Measurements from ENCODE around the gene SPATA13. TPM values are rescaled to one million over a fixed set of nuclear protein-coding genes. Genes with fewer than 3 reads are reported as not detected.
"Not testable (repeated sequence)": the region's sequence is repeated elsewhere in the genome, so short reads cannot be mapped to it uniquely, and the experiment has no call there.

The SPATA13 gene
- total RNA-seq, 2 experiments from 2014 or later, result 55.4 to 59.2 TPM

- CTCF ChIA-PET, result no interaction called here
Observed at GRCh38 chr13:24348797-24349515, 188.4 kb downstream of the SPATA13 start.

GRCh38 chr13:24349778-24350664 lies 189.5 kb downstream of the SPATA13 start:
- H3K4me1 Mint-ChIP-seq; H3K27me3 Mint-ChIP-seq; H3K36me3 Mint-ChIP-seq (ENCODE audit: low read depth); POLR2A ChIA-PET; CTCF ChIA-PET; H3K9me3 Mint-ChIP-seq; H3K4me3 Mint-ChIP-seq; DNase-seq; H3K27ac Mint-ChIP-seq: not testable (repeated sequence)

More at GRCh38 chr13:24348797-24349515, 188.4 kb downstream of the SPATA13 start:
- POLR2A ChIA-PET, result no interaction called here
- no peak for DNase-seq
- H3K27ac Mint-ChIP-seq, result no peak overlapping the region
- peaks cover 9% of the 10 kb centered on the region for H3K27me3 Mint-ChIP-seq
- no peaks in the 10 kb centered on the region for H3K36me3 Mint-ChIP-seq (ENCODE audit: low read depth)
- no peak overlapping the region for H3K4me3 Mint-ChIP-seq
- H3K4me1 Mint-ChIP-seq, result no peaks in the 10 kb centered on the region
- no peaks in the 10 kb centered on the region for H3K9me3 Mint-ChIP-seq

GRCh38 chr13:24351423-24351822 lies 190.9 kb downstream of the SPATA13 start:
- ChIA-PET POLR2A (no interaction called here), CTCF (no interaction called here)
- no peak overlapping the region for H3K4me3 Mint-ChIP-seq
- no peaks in the 10 kb centered on the region for H3K9me3 Mint-ChIP-seq
- DNase-seq, result no peak
- H3K27me3 Mint-ChIP-seq, result no peaks in the 10 kb centered on the region
- no peak overlapping the region for H3K27ac Mint-ChIP-seq
- no peaks in the 10 kb centered on the region for H3K4me1 Mint-ChIP-seq
- no peaks in the 10 kb centered on the region for H3K36me3 Mint-ChIP-seq (ENCODE audit: low read depth)

DNA sequence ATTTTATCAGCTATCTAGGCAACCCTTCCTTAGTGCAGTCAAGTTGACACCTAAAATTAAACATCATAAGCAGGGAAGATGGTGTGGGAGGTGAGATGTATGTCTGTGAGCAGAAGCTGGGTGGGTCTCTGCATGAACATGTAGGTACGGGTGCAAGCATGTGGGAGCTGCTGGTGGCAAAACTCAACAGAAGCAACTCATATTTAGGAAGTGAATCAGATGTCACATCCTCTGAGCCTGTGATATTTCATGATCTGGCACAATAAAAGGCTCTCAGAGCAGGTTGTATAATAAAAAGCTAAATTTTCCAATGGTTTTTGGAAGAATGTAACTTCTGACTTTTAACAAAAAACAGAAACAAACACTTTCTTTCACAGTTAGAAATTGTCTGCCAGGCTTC lies 193.2 kb downstream of the SPATA13 start:
- POLR2A ChIA-PET, result no interaction called here
- no peaks in the 10 kb centered on the region for H3K9me3 Mint-ChIP-seq
- CTCF ChIA-PET, result no interaction called here
- DNase-seq, result no peak
- H3K27me3 Mint-ChIP-seq, result no peaks in the 10 kb centered on the region
- H3K27ac Mint-ChIP-seq, result no peak overlapping the region
- H3K4me1 Mint-ChIP-seq, result no peaks in the 10 kb centered on the region
- no peaks in the 10 kb centered on the region for H3K36me3 Mint-ChIP-seq (ENCODE audit: low read depth)
- no peak overlapping the region for H3K4me3 Mint-ChIP-seq

DNA sequence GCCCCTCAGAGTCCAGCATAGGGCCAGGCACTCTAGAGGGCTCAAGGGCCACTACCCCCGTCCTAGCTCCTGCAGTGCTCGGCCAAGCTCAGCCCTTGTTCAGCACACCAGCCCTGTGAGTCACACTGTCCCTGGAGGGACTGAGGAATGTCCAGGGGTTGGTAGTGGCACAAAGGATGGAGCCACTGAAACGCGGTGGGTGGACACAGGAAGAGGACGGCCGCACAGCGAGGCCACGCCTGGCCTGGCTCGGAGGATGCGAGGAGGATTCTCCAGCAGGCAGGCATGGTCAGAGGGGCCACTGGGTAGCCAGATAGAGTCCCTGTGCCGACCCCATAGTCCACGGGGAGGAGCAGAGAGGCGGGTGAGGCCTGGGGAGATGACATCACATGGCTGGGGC lies 194.6 kb downstream of the SPATA13 start:
- Mint-ChIP-seq H3K4me1 (no peaks in the 10 kb centered on the region), H3K27ac (no peak overlapping the region), H3K9me3 (no peaks in the 10 kb centered on the region), H3K27me3 (no peaks in the 10 kb centered on the region), H3K36me3 (ENCODE audit: low read depth) (no peaks in the 10 kb centered on the region), H3K4me3 (no peak overlapping the region)
- ChIA-PET CTCF (no interaction called here), POLR2A (no interaction called here)
- no peak for DNase-seq

GRCh38 chr13:24356270-24356669 lies 195.8 kb downstream of the SPATA13 start:
- Mint-ChIP-seq H3K27me3 (no peaks in the 10 kb centered on the region), H3K4me3 (no peak overlapping the region), H3K27ac (no peak overlapping the region), H3K36me3 (ENCODE audit: low read depth) (no peaks in the 10 kb centered on the region), H3K4me1 (no peaks in the 10 kb centered on the region), H3K9me3 (no peaks in the 10 kb centered on the region)
- ChIA-PET POLR2A (no interaction called here), CTCF (no interaction called here)
- DNase-seq, result no peak

Other genes with a start within 250 kb of the SPATA13 start
- not detected for gene C1QTNF9, start 148.9 kb downstream of the SPATA13 start, total RNA-seq